HG03066 (cell line): ENCODE data around the gene FOSB.

Experiments used
- ATAC-seq: cut with Tn5 transposase; IDR thresholded peaks from one replicate; pipeline ENCODE4 v1.9.1; 2021; ENCODE audit warnings: low read depth; ENCODE audit not compliant: unreplicated experiment

FOSB gene

DNA sequence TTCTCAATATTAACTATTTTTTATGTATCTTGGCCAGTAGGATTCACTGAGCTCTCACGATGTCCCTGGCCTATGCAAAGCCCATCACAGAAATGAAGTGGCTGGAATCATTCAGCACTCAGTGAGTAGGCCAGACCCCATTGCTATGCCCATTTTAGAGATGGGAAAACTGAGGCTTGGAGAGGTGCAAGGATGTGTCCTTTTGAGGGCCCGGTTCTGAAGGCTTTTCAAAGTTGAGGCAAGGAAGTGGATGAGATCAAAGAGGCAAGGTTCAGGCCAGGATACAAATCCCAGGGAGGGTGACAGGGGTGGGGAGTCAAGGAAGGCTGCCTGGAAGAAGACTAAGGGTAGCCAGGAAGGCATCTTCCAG lies 25.4 kb upstream of the FOSB start:
- ATAC-seq = no peak

- no peak for ATAC-seq
These were observed 24.9 kb upstream of the FOSB start for GRCh38 chr19:45442778-45443461.

DNA sequence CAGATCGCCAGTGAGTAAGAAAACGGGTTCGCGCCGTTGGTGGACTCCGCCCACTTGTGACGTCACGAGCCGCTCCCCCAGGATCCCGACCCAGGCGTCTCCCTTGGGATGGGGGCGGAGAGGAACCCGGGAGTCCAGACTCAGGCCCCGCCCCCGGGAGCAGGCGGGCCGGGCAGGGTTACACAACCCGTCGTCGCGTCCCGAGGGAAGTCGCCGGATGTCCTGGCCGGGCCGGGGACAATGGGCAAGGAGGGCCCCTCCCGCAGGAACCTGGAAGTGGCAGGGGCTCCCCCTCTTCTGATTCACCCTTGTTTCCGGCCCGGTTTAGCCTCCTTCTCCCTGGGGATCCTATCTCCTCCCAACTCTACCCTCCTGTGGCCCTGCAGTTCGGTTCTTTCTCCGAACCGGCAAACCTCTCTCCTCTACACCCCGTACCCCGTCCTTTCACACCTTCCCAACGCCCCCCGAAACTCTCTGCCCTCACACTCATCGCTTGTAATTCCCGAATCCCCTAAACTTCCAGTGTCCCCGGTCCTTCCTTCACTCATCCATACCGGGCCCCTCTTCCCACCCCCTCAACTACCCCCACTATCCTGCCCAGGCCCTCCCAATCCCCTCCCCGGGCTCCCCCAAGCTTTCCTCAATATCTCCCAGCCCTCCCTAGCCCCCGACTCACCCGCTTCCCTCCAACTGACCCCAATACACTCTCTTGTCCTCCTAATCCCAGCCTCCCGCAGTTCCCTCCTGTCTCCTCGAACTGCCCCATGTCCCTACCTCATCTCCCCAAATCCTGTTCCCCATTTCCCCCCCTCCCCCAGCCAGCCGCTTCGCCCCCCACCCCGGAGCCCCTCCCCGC lies 24.1 kb upstream of the FOSB start:
- ATAC-seq = no peak

DNA sequence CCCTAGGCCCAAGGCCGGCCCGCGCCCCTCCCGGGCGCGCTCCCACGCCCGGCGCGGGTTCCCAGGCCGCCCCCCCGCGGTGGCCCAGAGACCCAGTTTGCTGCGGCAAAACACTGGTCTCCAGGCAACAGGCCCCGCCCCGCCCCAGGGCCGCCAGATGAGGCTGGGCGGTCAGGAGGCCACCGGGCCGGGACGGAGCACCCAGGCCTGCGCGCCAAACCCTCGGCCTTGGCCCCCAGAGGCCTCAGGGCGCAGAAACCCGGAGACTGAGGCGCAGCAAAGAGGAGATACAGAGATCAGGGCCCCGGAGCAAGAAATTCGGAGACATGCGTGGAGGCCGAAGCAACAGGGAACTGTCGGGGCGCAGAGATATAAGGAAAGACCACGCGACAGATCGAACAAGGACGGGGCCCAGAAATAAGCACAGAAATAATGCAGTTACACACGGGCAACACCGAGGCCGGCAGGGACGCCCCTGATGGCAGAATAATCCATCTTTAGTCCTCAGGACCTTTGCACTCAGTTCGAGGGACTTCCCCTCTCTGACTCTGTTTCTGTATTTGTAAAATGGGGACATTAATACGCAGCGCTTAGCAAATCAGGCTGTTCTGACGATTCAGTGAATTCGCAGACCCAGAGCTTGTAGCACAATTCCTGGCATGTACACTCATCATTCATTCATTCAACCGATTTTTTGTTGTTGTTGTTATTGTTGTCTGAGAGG lies 23.3 kb upstream of the FOSB start:
- no peak for ATAC-seq

GRCh38 chr19:45445139-45445538 lies 22.7 kb upstream of the FOSB start:
- no peak for ATAC-seq

DNA sequence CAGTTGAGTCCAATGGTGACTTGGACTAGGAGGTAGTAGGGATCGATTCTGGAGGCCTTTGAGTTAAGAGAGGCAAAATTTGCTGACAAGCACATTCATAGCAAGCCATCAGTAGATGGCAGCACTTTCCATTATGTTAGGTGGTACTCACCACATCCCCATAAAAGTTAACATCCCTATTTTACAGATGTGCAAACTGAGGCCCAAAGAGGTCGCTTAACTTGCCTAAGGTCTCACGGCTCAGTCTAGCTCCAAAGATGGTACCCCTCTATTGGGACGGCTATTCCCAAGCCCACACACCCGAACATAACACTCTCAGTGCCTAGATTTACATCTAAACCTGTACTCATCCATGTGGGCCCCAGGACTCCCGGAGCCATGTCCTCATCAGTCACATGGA lies 21.5 kb upstream of the FOSB start:
- no peak for ATAC-seq

- ATAC-seq = no peak
These were observed 20.9 kb upstream of the FOSB start for GRCh38 chr19:45446944-45447343.

GRCh38 chr19:45448425-45448756 lies 19.4 kb upstream of the FOSB start:
- ATAC-seq = no peak

DNA sequence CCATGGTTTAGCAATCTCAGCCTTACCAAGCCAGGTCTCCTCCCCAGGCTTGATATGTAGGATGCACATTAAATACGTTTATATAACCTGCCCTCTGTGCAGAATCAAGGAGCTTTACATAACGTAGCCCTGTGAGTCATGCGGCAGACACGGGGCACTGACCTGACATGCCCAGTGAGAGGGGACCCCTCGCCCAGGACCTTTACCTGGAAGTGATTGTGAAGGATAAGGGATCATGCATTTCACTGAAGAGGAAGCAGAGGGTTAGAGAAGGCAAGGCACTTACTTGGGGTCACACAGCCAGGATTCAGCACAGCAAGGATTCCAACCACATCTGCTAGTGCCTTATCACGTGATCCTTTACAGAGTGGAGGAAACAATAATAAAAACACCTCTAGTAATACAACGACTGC lies 18.9 kb upstream of the FOSB start:
- no peak for ATAC-seq

- ATAC-seq = no peak
These were observed 17.8 kb upstream of the FOSB start for GRCh38 chr19:45450012-45450333.

DNA sequence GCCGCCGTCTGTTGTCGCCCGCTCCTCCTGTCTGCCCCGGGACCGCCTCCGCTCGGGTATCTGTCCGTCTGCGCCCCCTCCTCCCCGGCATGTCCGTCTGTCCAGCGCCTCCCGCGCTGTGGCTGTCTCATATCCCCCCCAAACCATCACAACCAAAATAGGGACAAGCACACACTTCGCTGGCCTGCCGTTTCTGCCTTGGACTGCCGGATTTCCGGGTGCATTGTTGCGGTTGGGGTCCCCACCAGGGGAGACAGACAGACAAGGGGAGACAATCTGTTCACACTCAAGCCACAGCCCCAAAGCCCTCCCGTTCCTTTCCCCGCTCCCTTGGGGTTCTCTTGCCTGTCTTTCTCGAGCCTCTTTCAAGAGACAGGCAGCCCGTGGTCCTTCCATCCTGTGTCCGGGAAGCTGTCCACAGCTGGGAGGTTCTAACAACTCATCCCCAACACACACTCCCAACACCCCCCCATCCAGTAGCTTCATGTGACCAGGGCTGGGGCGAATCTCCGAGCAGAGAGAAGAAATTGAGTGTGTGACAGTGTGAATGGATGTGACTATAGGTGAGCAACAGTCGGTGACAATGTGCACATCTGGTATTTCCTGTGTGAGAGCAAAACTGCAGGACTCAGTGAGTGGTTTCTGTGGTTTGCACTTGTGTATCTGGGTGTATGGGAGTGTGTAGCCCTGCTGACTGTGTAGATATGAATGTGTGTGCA lies 16.5 kb upstream of the FOSB start:
- ATAC-seq = no peak

- no peak for ATAC-seq
These were observed 15.9 kb upstream of the FOSB start for GRCh38 chr19:45451850-45452387.

DNA sequence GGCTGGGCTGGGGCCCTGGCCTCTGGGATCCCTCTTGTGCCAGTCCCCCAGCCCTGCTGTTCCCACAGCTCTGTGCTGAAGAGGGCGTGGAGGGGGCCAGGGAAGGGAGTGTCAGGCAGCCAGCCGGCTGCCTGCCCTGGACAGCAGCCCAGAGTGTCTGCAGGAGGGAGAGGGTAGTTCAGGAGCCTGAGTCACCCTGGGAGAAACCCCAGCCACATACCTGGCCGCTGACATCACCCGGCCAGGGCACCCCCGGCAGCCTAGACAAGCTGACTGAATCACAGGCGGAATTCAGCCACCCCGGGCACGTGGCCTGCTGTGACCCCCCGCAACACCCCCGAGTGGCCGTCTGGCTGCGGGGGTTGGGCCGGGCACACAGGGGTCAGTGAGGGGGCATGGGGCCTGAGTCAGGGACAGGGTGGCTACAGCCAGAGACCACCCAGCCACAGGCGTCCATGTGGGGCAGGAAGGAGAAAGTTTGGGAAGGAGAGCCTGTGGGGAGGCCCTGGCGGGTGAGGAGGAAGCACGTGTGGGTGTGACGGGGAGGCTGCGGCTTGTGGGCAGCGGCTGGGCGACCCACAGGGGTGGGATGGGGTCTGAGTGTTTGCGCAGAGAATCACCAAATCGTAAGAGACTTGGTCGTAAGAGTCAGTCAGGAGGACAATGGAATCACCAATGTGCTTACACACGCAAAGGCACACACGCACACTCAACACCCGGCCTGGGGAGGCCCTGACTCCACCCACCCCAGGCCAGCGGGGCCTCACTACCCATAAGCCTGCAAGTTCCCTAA lies 11.9 kb upstream of the FOSB start:
- ATAC-seq = no peak

GRCh38 chr19:45456500-45456815 lies 11.3 kb upstream of the FOSB start:
- ATAC-seq = no peak

DNA sequence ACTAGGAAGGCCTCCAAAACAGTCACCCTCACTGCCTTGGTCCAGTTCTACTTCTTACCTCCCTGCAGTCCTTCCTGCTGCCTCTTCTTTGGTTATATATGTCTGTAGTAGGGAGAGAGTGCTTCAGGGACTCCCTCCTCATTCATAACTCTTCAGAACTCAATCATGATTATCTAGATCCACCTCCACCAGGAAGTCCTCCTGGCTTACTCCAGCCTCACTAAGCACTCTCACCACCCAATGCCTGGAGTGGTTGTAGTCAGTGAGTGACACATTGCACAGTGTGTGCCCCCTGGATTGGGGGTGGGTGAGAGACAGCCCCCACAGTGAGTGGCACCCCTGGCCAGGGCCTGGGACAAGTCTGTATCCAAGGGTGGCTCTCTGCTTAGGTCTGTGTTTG lies 10.0 kb upstream of the FOSB start:
- no peak for ATAC-seq

GRCh38 chr19:45460807-45461347 lies 6.9 kb upstream of the FOSB start:
- no peak for ATAC-seq

GRCh38 chr19:45462174-45462573 lies 5.6 kb upstream of the FOSB start:
- ATAC-seq = no peak

DNA sequence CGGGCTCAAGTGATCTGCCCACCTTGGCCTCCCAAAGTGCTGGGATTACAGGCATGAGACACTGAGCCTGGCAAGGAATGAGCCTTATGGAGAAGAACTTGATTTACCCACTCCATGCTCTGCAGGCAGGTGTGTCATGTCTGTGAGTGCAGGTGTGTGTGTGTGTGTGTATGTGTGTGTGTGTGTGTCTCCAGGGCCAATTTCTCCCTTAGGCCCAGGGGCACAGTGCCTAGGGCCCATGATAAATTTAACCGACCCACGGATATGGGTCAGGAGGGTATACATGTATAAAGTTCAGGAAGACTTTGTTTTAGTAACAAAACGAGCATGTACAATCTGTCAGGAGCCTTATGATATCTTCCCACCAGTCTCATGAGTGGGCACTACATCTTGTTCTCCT lies 4.6 kb upstream of the FOSB start:
- ATAC-seq = no peak

- ATAC-seq = no peak
These were observed 3.5 kb upstream of the FOSB start for GRCh38 chr19:45464274-45464673.

- no peak for ATAC-seq
These were observed 2.8 kb upstream of the FOSB start for GRCh38 chr19:45464852-45465441.
